ENCODE measurements around the gene FHOD3. TPM values are rescaled to one million over a fixed set of nuclear protein-coding genes. Genes with fewer than 3 reads are reported as not detected.

The FHOD3 gene
- total RNA-seq, 2 donors from 2014 or later: not detected

- DNase-seq (ENCODE audit: low spot score in 2 of 2) (no peak), ATAC-seq (no peak)
- no peaks in the 10 kb centered on the region for H3K36me3 Mint-ChIP-seq
Observed at GRCh38 chr18:36379435-36379984, 82.0 kb downstream of the FHOD3 start.

GRCh38 chr18:36380173-36380827, 82.8 kb downstream of the FHOD3 start:
- Mint-ChIP-seq H3K9me3 (no peaks in the 10 kb centered on the region), H3K36me3 (no peaks in the 10 kb centered on the region), H3K27ac (no peak overlapping the region)
- ATAC-seq: no peak
- no peak for DNase-seq (ENCODE audit: low spot score in 2 of 2)

More at GRCh38 chr18:36379435-36379984, 82.0 kb downstream of the FHOD3 start:
- H3K9me3 Mint-ChIP-seq: no peaks in the 10 kb centered on the region
- no peak overlapping the region for H3K27ac Mint-ChIP-seq

- Mint-ChIP-seq H3K27ac (no peak overlapping the region), H3K36me3 (no peaks in the 10 kb centered on the region), H3K9me3 (no peaks in the 10 kb centered on the region)
- no peak for DNase-seq (ENCODE audit: low spot score in 2 of 2)
- ATAC-seq: no peak
Observed at GRCh38 chr18:36381075-36381474, 83.6 kb downstream of the FHOD3 start.

GRCh38 chr18:36382854-36383253, 85.3 kb downstream of the FHOD3 start:
- no peaks in the 10 kb centered on the region for H3K36me3 Mint-ChIP-seq
- ATAC-seq (no peak), DNase-seq (ENCODE audit: low spot score in 2 of 2) (no peak)
- no peak overlapping the region for H3K27ac Mint-ChIP-seq
- no peaks in the 10 kb centered on the region for H3K9me3 Mint-ChIP-seq

GRCh38 chr18:36386150-36386920, 88.8 kb downstream of the FHOD3 start:
- Mint-ChIP-seq H3K36me3 (no peaks in the 10 kb centered on the region), H3K9me3 (no peaks in the 10 kb centered on the region), H3K27ac (no peak overlapping the region)
- no peak for DNase-seq (ENCODE audit: low spot score in 2 of 2)
- ATAC-seq: no peak

- no peaks in the 10 kb centered on the region for H3K36me3 Mint-ChIP-seq
- H3K9me3 Mint-ChIP-seq: no peaks in the 10 kb centered on the region
- no peak overlapping the region for H3K27ac Mint-ChIP-seq
- DNase-seq (ENCODE audit: low spot score in 2 of 2) (no peak), ATAC-seq (no peak)
Observed at GRCh38 chr18:36387310-36387709, 89.8 kb downstream of the FHOD3 start.

GRCh38 chr18:36388310-36388709, 90.8 kb downstream of the FHOD3 start:
- H3K36me3 Mint-ChIP-seq: no peaks in the 10 kb centered on the region
- H3K9me3 Mint-ChIP-seq: no peaks in the 10 kb centered on the region
- ATAC-seq (no peak), DNase-seq (ENCODE audit: low spot score in 2 of 2) (no peak)
- no peak overlapping the region for H3K27ac Mint-ChIP-seq

GRCh38 chr18:36389027-36389426, 91.5 kb downstream of the FHOD3 start:
- DNase-seq (ENCODE audit: low spot score in 2 of 2) (no peak), ATAC-seq (no peak)
- peaks cover 0 to 5% of the 10 kb centered on the region in 2 donors for H3K9me3 Mint-ChIP-seq
- H3K36me3 Mint-ChIP-seq: no peaks in the 10 kb centered on the region
- H3K27ac Mint-ChIP-seq: no peak overlapping the region

- no peaks in the 10 kb centered on the region for H3K36me3 Mint-ChIP-seq
- no peak for ATAC-seq
- H3K27ac Mint-ChIP-seq: no peak overlapping the region
- no peak for DNase-seq (ENCODE audit: low spot score in 2 of 2)
- peaks cover 0 to 7% of the 10 kb centered on the region in 2 donors for H3K9me3 Mint-ChIP-seq
Observed at GRCh38 chr18:36389811-36390581, 92.5 kb downstream of the FHOD3 start.

- no peak for DNase-seq (ENCODE audit: low spot score in 2 of 2)
- H3K36me3 Mint-ChIP-seq: no peaks in the 10 kb centered on the region
- no peak for ATAC-seq
Observed at GRCh38 chr18:36391426-36392145, 94.1 kb downstream of the FHOD3 start.

GRCh38 chr18:36392164-36392978, 94.9 kb downstream of the FHOD3 start:
- peaks cover 3 to 7% of the 10 kb centered on the region in 2 donors for H3K9me3 Mint-ChIP-seq
- ATAC-seq (no peak), DNase-seq (ENCODE audit: low spot score in 2 of 2) (no peak)
- H3K27ac Mint-ChIP-seq: no peak overlapping the region
- no peaks in the 10 kb centered on the region for H3K36me3 Mint-ChIP-seq

More at GRCh38 chr18:36391426-36392145, 94.1 kb downstream of the FHOD3 start:
- Mint-ChIP-seq H3K27ac (no peak overlapping the region), H3K9me3 (peaks cover 0 to 7% of the 10 kb centered on the region in 2 donors)

GRCh38 chr18:36392979-36393287, 95.4 kb downstream of the FHOD3 start:
- Mint-ChIP-seq H3K27ac (no peak overlapping the region), H3K9me3 (peaks cover 7% of the 10 kb centered on the region in 2 donors), H3K36me3 (no peaks in the 10 kb centered on the region)
- ATAC-seq: no peak
- no peak for DNase-seq (ENCODE audit: low spot score in 2 of 2)

- no peak for ATAC-seq
- Mint-ChIP-seq H3K36me3 (no peaks in the 10 kb centered on the region), H3K9me3 (peaks cover 7% of the 10 kb centered on the region in 2 donors)
Observed at GRCh38 chr18:36394486-36394885, 97.0 kb downstream of the FHOD3 start.

GRCh38 chr18:36396190-36396589, 98.7 kb downstream of the FHOD3 start:
- ATAC-seq (no peak), DNase-seq (ENCODE audit: low spot score in 2 of 2) (no peak)
- Mint-ChIP-seq H3K9me3 (peaks cover 7% of the 10 kb centered on the region in 2 donors), H3K27ac (no peak overlapping the region), H3K36me3 (no peaks in the 10 kb centered on the region)

More at GRCh38 chr18:36394486-36394885, 97.0 kb downstream of the FHOD3 start:
- H3K27ac Mint-ChIP-seq: no peak overlapping the region
- no peak for DNase-seq (ENCODE audit: low spot score in 2 of 2)

- no peak overlapping the region for H3K27ac Mint-ChIP-seq
- no peak for ATAC-seq
- peaks cover 7% of the 10 kb centered on the region in 2 donors for H3K9me3 Mint-ChIP-seq
Observed at GRCh38 chr18:36397033-36397432, 99.5 kb downstream of the FHOD3 start.

GRCh38 chr18:36398419-36398818, 100.9 kb downstream of the FHOD3 start:
- Mint-ChIP-seq H3K36me3 (no peaks in the 10 kb centered on the region), H3K27ac (no peak overlapping the region), H3K9me3 (peaks cover 7% of the 10 kb centered on the region in 2 donors)
- DNase-seq (ENCODE audit: low spot score in 2 of 2): no peak
- no peak for ATAC-seq

More at GRCh38 chr18:36397033-36397432, 99.5 kb downstream of the FHOD3 start:
- DNase-seq (ENCODE audit: low spot score in 2 of 2): no peak
- no peaks in the 10 kb centered on the region for H3K36me3 Mint-ChIP-seq
